ENCODE measurements around the gene PDIK1L. TPM values are rescaled to one million over a fixed set of nuclear protein-coding genes. Genes with fewer than 3 reads are reported as not detected.

The PDIK1L gene
- total RNA-seq, 1 experiment from 2014 or later: 5.6 TPM

DNA sequence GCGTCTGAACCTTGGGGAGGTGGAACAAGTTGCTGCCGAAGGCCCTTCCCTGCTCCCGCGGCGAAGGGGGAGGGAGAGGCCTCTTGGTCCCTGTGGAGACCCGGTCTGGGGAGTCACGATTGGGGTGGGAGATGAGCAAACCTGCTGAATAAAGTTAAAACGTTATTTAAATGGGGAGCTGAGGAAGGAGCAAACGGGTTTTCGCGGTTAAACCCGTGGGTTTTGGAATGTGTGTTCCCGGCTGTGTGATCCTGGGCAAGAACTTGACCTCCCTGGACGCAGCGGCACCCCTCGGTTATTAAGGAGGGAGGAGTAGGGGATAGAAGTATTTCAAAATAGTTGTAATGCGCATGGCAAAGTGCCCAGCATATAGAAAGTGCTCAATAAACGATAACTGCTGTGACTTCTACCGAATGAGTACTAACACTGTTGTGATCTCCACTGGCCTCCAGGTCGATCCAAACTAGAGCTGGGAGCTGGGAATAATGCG lies 50.6 kb downstream of the PDIK1L start:
- H3K36me3 Mint-ChIP-seq (ENCODE audit: insufficient read depth in 1 of 3, low read depth in 3 of 3): no peaks in the 10 kb centered on the region
- Histone ChIP-seq H3K27ac (ENCODE audit: insufficient read length, low read depth, low read length) (no peak overlapping the region), H3K4ac (ENCODE audit: low read depth, low read length) (no peak overlapping the region), H2BK5ac (ENCODE audit: insufficient read length, low read length) (no peak overlapping the region), H3K27me3 (ENCODE audit: insufficient read depth, low read length) (peaks cover 29% of the 10 kb centered on the region; the same call in 1 of the 2 replicates), H4K91ac (ENCODE audit: insufficient read length, low read depth, low read length) (no peak overlapping the region), H3K79me2 (ENCODE audit: insufficient read depth, low read length) (no peaks in the 10 kb centered on the region), H4K5ac (ENCODE audit: insufficient read length, low read depth, low read length) (no peak overlapping the region), H2BK20ac (ENCODE audit: low read depth, low read length, poor library complexity, severe bottlenecking) (no peak overlapping the region), H2AK5ac (ENCODE audit: insufficient read length, low read length) (no peak overlapping the region), H4K8ac (replicated peaks; ENCODE audit: insufficient read length, low read depth, low read length) (no peak overlapping the region), H3K23ac (ENCODE audit: insufficient read length, low read depth, low read length) (no peak overlapping the region), H3T11ph (ENCODE audit: low read length) (no peak overlapping the region), H3K9me3 (ENCODE audit: control insufficient read depth, low read depth, low read length) (no peaks in the 10 kb centered on the region), H3K56ac (ENCODE audit: insufficient read length, low read depth, low read length) (no peak overlapping the region), H3K79me1 (ENCODE audit: insufficient read depth, low read depth, low read length, poor library complexity, severe bottlenecking) (no peaks in the 10 kb centered on the region), H3K9ac (ENCODE audit: extremely low read depth, insufficient read length, low read length) (no peak overlapping the region), H2BK12ac (ENCODE audit: insufficient read length, low read depth, low read length) (no peak overlapping the region), H2AFZ (ENCODE audit: low read length) (no peak overlapping the region), H2BK120ac (ENCODE audit: low read depth, low read length, poor library complexity, severe bottlenecking) (no peak overlapping the region), H3K23me2 (ENCODE audit: insufficient read length, low read depth, low read length, poor library complexity, severe bottlenecking) (peaks cover 19% of the 10 kb centered on the region), H2BK15ac (ENCODE audit: low read depth, low read length) (no peak overlapping the region), H3K14ac (ENCODE audit: insufficient read depth, low read length) (no peak overlapping the region), H3K4me1 (ENCODE audit: insufficient read depth, low read length) (peaks cover 9% of the 10 kb centered on the region; the same call in 1 of the 2 replicates), H4K20me1 (ENCODE audit: control insufficient read depth, insufficient read depth, insufficient read length) (no peaks in the 10 kb centered on the region), H3K18ac (ENCODE audit: insufficient read length, low read depth, low read length) (no peak overlapping the region), H3K4me2 (ENCODE audit: insufficient read depth, insufficient read length, low read length) (peak overlapping the region; percentile 46)
- TF ChIP-seq, protein P1, sequence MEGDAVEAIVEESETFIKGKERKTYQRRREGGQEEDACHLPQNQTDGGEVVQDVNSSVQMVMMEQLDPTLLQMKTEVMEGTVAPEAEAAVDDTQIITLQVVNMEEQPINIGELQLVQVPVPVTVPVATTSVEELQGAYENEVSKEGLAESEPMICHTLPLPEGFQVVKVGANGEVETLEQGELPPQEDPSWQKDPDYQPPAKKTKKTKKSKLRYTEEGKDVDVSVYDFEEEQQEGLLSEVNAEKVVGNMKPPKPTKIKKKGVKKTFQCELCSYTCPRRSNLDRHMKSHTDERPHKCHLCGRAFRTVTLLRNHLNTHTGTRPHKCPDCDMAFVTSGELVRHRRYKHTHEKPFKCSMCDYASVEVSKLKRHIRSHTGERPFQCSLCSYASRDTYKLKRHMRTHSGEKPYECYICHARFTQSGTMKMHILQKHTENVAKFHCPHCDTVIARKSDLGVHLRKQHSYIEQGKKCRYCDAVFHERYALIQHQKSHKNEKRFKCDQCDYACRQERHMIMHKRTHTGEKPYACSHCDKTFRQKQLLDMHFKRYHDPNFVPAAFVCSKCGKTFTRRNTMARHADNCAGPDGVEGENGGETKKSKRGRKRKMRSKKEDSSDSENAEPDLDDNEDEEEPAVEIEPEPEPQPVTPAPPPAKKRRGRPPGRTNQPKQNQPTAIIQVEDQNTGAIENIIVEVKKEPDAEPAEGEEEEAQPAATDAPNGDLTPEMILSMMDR (conservative IDR thresholded peaks at IDR 0.05): no peak
- no CpG with 5 or more reads among the region's 21 CpGs for WGBS (ENCODE audit: extremely low coverage, insufficient read length, low lambda C conversion rate)
- peak overlapping the region; percentile 51 to 80 for H3K4me3 Mint-ChIP-seq
- H3K27ac Mint-ChIP-seq: no peak overlapping the region; a peak in 1 of 7 replicates
- H3K27me3 Mint-ChIP-seq (ENCODE audit: low read depth): peaks cover 89% of the 10 kb centered on the region
- peaks cover 0 to 4% of the 10 kb centered on the region in 2 experiments; a peak in 1 of 5 replicates for H3K9me3 Mint-ChIP-seq
- no peak for DNase-seq
- peaks cover 41 to 58% of the 10 kb centered on the region in 2 experiments for H3K4me1 Mint-ChIP-seq
